Measurements from ENCODE around the gene ARFGEF2.

The ARFGEF2 gene

DNA sequence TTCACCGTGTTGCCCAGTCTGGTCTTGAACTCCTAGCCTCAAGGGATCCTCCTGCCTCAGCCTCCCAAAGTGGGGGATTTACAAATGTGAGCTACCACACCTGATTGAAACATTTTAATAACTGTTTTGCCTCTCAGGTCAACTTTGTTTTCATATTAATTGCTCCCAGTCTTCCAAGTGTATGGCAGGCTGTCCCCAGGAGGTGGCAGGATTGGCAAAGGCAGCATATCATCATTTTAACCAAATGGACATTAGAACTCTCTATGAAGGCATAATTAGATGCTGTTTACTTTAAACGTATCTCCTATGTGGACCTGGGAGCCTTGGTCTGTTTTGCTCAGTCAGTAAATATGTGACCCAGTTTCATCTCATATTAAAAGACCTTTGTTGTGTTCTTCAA, 65.4 kb downstream of the ARFGEF2 start:
- TF ChIP-seq, protein P1, sequence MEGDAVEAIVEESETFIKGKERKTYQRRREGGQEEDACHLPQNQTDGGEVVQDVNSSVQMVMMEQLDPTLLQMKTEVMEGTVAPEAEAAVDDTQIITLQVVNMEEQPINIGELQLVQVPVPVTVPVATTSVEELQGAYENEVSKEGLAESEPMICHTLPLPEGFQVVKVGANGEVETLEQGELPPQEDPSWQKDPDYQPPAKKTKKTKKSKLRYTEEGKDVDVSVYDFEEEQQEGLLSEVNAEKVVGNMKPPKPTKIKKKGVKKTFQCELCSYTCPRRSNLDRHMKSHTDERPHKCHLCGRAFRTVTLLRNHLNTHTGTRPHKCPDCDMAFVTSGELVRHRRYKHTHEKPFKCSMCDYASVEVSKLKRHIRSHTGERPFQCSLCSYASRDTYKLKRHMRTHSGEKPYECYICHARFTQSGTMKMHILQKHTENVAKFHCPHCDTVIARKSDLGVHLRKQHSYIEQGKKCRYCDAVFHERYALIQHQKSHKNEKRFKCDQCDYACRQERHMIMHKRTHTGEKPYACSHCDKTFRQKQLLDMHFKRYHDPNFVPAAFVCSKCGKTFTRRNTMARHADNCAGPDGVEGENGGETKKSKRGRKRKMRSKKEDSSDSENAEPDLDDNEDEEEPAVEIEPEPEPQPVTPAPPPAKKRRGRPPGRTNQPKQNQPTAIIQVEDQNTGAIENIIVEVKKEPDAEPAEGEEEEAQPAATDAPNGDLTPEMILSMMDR (IDR thresholded peaks at IDR 0.05; ENCODE audit: insufficient read depth, low read length, poor library complexity, severe bottlenecking): no peak
- DNase-seq (ENCODE audit: extremely low read depth, insufficient read length): no peak
- no peaks in the 10 kb centered on the region for H3K27me3 ChIP-seq (replicated peaks; ENCODE audit: control insufficient read depth, insufficient read depth, low read length)
- H3K36me3 ChIP-seq (ENCODE audit: control insufficient read depth, insufficient read depth, low read length): peaks cover 26% of the 10 kb centered on the region
- no peak overlapping the region for H3K4me3 ChIP-seq (replicated peaks; ENCODE audit: low read depth, low read length)

DNA sequence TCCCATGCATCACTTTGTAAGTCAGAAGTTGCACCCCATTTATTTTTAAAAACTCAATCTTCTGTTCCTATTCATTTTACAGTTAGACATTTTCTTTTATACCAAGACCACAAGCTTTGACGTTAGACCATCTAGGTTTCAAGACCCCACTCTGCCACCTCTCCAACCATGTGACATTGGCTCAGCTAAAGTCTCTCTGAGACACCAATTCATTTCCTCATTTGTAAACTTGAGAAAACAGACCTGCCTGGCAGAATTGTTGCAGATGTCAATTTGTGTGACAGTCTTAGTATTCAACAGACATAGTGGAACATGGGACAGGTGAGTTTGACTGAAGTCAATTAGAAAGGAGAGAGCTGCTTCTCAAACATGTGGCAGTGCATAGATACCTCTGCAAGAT, 69.0 kb downstream of the ARFGEF2 start:
- DNase-seq (ENCODE audit: extremely low read depth, insufficient read length): no peak
- Histone ChIP-seq H3K4me3 (replicated peaks; ENCODE audit: low read depth, low read length) (no peak overlapping the region), H3K27me3 (replicated peaks; ENCODE audit: control insufficient read depth, insufficient read depth, low read length) (no peaks in the 10 kb centered on the region), H3K36me3 (ENCODE audit: control insufficient read depth, insufficient read depth, low read length) (peaks cover 26% of the 10 kb centered on the region)
- TF ChIP-seq, protein P1 (IDR thresholded peaks at IDR 0.05; ENCODE audit: insufficient read depth, low read length, poor library complexity, severe bottlenecking): no peak

DNA sequence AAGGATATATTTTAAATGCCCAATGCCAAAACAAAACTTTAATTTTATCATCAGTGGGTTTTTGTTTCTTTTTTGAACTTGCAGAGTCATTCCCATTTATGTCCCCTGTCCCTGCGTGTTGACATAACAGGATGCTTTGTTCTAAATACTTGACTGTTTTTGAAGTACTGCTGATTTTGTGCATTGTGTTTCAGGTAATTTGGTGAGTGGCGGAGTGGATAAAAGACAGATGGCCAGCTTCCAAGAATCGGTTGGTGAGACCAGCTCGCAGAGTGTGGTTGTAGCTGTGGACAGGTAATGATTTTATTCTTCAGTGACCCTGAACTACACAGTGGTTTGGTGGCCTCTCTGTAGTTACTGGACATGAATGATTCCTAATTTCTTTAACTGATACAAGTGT, 74.1 kb downstream of the ARFGEF2 start:
- TF ChIP-seq, protein P1 (IDR thresholded peaks at IDR 0.05; ENCODE audit: insufficient read depth, low read length, poor library complexity, severe bottlenecking): no peak
- Histone ChIP-seq H3K27me3 (replicated peaks; ENCODE audit: control insufficient read depth, insufficient read depth, low read length) (no peaks in the 10 kb centered on the region), H3K4me3 (replicated peaks; ENCODE audit: low read depth, low read length) (no peak overlapping the region), H3K36me3 (ENCODE audit: control insufficient read depth, insufficient read depth, low read length) (peaks cover 25% of the 10 kb centered on the region)
- no peak for DNase-seq (ENCODE audit: extremely low read depth, insufficient read length)

DNA sequence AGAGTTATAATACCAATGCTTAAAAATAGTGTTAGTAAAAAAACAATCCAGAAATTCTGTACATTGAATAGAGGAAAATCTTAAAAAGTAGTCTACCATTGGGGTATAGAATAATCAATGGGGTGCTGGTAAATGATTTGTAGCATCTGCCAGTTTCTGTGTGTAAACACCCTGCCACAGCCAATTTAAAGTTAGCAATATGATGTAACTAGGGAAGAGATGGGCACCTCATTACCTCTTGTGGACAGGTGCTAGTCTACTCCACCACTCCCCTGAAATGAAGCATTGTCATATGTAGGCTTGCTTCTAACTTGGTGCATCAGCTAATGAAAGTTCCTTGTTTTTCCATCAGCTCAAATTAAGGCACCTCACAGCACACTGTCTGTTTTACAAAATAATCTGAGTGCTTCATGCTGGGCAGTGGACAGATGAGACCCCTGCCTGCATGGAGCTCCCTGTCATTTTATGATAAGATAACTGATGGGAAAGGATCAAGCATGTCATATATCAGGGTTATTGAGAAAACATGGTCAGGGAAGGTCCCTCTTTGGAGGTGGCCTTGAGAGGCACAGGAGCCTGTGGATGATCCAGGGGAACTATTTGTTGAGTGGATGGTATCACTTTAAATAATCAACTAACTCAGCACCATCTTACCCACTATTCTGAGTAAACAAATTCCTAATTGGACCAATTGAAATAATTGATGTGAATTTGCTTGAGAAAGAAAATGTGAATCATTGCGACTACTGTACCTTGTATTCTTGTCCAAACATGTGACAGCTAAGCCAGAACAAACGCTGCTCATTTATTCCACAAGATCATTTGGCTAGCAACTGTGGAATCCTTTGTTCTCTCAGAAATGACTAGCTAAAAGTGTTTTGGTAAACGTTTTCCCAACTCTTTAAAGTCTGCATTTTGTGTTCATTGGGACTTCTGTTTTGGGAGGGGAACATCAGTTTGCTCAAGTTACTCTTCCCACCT, 78.7 kb downstream of the ARFGEF2 start:
- TF ChIP-seq, protein P1 (IDR thresholded peaks at IDR 0.05; ENCODE audit: insufficient read depth, low read length, poor library complexity, severe bottlenecking): no peak
- peaks cover 6% of the 10 kb centered on the region for H3K36me3 ChIP-seq (ENCODE audit: control insufficient read depth, insufficient read depth, low read length)
- no peaks in the 10 kb centered on the region for H3K27me3 ChIP-seq (replicated peaks; ENCODE audit: control insufficient read depth, insufficient read depth, low read length)
- DNase-seq (ENCODE audit: extremely low read depth, insufficient read length): no peak
- H3K4me3 ChIP-seq (replicated peaks; ENCODE audit: low read depth, low read length): no peak overlapping the region

DNA sequence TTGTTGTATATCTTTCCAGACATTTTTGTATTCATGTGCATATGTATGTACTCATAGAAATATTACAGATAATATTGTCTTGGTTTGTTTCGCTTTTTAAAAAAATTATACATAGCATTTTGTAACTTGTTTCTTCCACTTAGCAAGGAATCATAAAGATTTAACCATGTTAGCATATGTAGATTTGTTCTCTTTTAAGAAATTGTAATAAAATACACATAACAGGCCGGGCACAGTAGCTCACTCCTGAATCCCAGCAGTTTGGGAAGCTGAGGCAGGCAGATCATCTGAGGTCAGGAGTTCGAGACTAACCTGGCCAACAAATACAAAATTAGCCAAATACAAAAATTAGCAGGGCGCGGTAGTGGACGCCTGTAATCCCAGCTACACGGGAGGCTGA, 80.2 kb downstream of the ARFGEF2 start:
- TF ChIP-seq, protein P1 (IDR thresholded peaks at IDR 0.05; ENCODE audit: insufficient read depth, low read length, poor library complexity, severe bottlenecking): no peak
- no peaks in the 10 kb centered on the region for H3K27me3 ChIP-seq (replicated peaks; ENCODE audit: control insufficient read depth, insufficient read depth, low read length)
- H3K36me3 ChIP-seq (ENCODE audit: control insufficient read depth, insufficient read depth, low read length): peaks cover 11% of the 10 kb centered on the region
- no peak overlapping the region for H3K4me3 ChIP-seq (replicated peaks; ENCODE audit: low read depth, low read length)
- no peak for DNase-seq (ENCODE audit: extremely low read depth, insufficient read length)
